Erythroblast (primary cell): Measurements from ENCODE around the gene SF3B4.
"Not testable (repeated sequence)": the region's sequence is repeated elsewhere in the genome, so short reads cannot be mapped to it uniquely, and the experiment has no call there.

ENCODE experiments used
- GATA1 ChIP-seq: IDR thresholded peaks from 2 replicates; pipeline ENCODE4 v1.6.1; 2011; ENCODE audit warnings: low read depth, mild to moderate bottlenecking, control low read depth, low read length, moderate library complexity
- POLR2A ChIP-seq: IDR thresholded peaks from 2 replicates; pipeline ENCODE4 v1.6.1; 2011; ENCODE audit warnings: mild to moderate bottlenecking, low read length

GRCh38 chr1:149938668-149939003 is 11.0 kb upstream of the SF3B4 start:
- TF ChIP-seq POLR2A, GATA1: not testable (repeated sequence)
